Prostate gland (tissue), 2 donors: ENCODE measurements around the gene VPS13D.

Experiments used
- CTCF ChIP-seq, 4 experiments: fragments of 200-600 bp in 2 of 4; fragments of 450-650 bp in 2 of 4; sonication (generic) in 2 of 4; IDR thresholded peaks; 1 replicate in 3 of 4; 2 replicates in 1 of 4; pipeline ENCODE4 v1.5.1; 2016 to 2019; ENCODE audit warnings: antibody characterized with exemption in 4 of 4, mild to moderate bottlenecking in 2 of 4, moderate library complexity in 2 of 4
- POLR2A ChIP-seq: fragments of 450-650 bp; IDR thresholded peaks from one replicate; pipeline ENCODE4 v1.6.1; 2016; ENCODE audit warnings: antibody characterized with exemption, mild to moderate bottlenecking
- POLR2AphosphoS5 ChIP-seq: sonication (generic); formaldehyde crosslinking; IDR thresholded peaks from one replicate; pipeline ENCODE4 v1.6.1; 2017; ENCODE audit warnings: antibody characterized with exemption

- no peak for TF ChIP-seq CTCF (IDR thresholded peaks at IDR 0.05)
- TF ChIP-seq POLR2A, result no peak
- no peak for TF ChIP-seq POLR2AphosphoS5
Measured at GRCh38 chr1:12315146-12315545, 85.3 kb downstream of the VPS13D start.
